H9 (cell line): ENCODE results near the gene USP3. TPM values are rescaled to one million over a fixed set of nuclear protein-coding genes. Genes with fewer than 3 reads are reported as not detected.

Experiments used
- DNase-seq: peaks from one replicate; pipeline ENCODE4 v3.0.0-alpha.2; 2017
- H2AFZ ChIP-seq: one replicate; pipeline ENCODE4 v1.6.1; 2013; ENCODE audit warnings: mild to moderate bottlenecking, low read length, control low read depth, moderate library complexity
- H2AK5ac ChIP-seq: 2 replicates; pipeline ENCODE4 v1.6.1; 2013; ENCODE audit warnings: low read length, control low read depth, mixed read lengths; ENCODE audit not compliant: insufficient read length
- H2BK120ac ChIP-seq: one replicate; pipeline ENCODE4 v1.6.1; 2013; ENCODE audit warnings: low read depth, mild to moderate bottlenecking, low read length, control low read depth, inconsistent platforms; ENCODE audit not compliant: poor library complexity, severe bottlenecking
- H2BK12ac ChIP-seq: 2 replicates; pipeline ENCODE4 v1.6.1; 2013; ENCODE audit warnings: low read length, control low read depth, mixed read lengths, low read depth; ENCODE audit not compliant: insufficient read length
- H2BK15ac ChIP-seq: 2 replicates; pipeline ENCODE4 v1.6.1; 2013; ENCODE audit warnings: low read depth, low read length, control low read depth
- H2BK20ac ChIP-seq: one replicate; pipeline ENCODE4 v1.6.1; 2013; ENCODE audit warnings: low read depth, mild to moderate bottlenecking, low read length, control low read depth, inconsistent platforms; ENCODE audit not compliant: poor library complexity, severe bottlenecking
- H2BK5ac ChIP-seq: 2 replicates; pipeline ENCODE4 v1.6.1; 2013; ENCODE audit warnings: low read length, control low read depth, mixed read lengths; ENCODE audit not compliant: insufficient read length
- H3K14ac ChIP-seq: 2 replicates; pipeline ENCODE4 v1.6.1; 2013; ENCODE audit warnings: low read length, control low read depth; ENCODE audit not compliant: insufficient read depth
- H3K18ac ChIP-seq: 2 replicates; pipeline ENCODE4 v1.6.1; 2013; ENCODE audit warnings: low read depth, mild to moderate bottlenecking, mixed read lengths, low read length, control low read depth; ENCODE audit not compliant: insufficient read length
- H3K23ac ChIP-seq: 2 replicates; pipeline ENCODE4 v1.6.1; 2013; ENCODE audit warnings: low read length, control low read depth, mixed read lengths, low read depth; ENCODE audit not compliant: insufficient read length
- H3K23me2 ChIP-seq: 2 replicates; pipeline ENCODE4 v1.6.1; 2013; ENCODE audit warnings: low read depth, mild to moderate bottlenecking, mixed read lengths, low read length, control low read depth; ENCODE audit not compliant: insufficient read length, poor library complexity, severe bottlenecking
- H3K27ac ChIP-seq: 2 replicates; pipeline ENCODE4 v1.5.1; 2013; ENCODE audit warnings: low read length, control low read depth, mixed read lengths, low read depth; ENCODE audit not compliant: insufficient read length
- H3K27me3 ChIP-seq: 2 replicates; pipeline ENCODE4 v1.6.1; 2013; ENCODE audit warnings: low read length, control low read depth, inconsistent platforms; ENCODE audit not compliant: insufficient read depth
- H3K4ac ChIP-seq: 2 replicates; pipeline ENCODE4 v1.6.1; 2013; ENCODE audit warnings: low read depth, mild to moderate bottlenecking, control low read depth, inconsistent platforms, low read length, moderate library complexity
- H3K4me1 ChIP-seq: 2 replicates; pipeline ENCODE4 v1.6.1; 2013; ENCODE audit warnings: low read length, control low read depth, inconsistent platforms; ENCODE audit not compliant: insufficient read depth
- H3K4me2 ChIP-seq: 2 replicates; pipeline ENCODE4 v1.6.1; 2013; ENCODE audit warnings: low read length, control low read depth, mixed read lengths; ENCODE audit not compliant: insufficient read length, insufficient read depth
- H3K56ac ChIP-seq: 2 replicates; pipeline ENCODE4 v1.6.1; 2013; ENCODE audit warnings: low read depth, mild to moderate bottlenecking, mixed read lengths, low read length, control low read depth; ENCODE audit not compliant: insufficient read length
- H3K79me1 ChIP-seq: 2 replicates; pipeline ENCODE4 v1.6.1; 2013; ENCODE audit warnings: low read depth, mild to moderate bottlenecking, moderate library complexity, low read length, control low read depth, inconsistent platforms; ENCODE audit not compliant: insufficient read depth, poor library complexity, severe bottlenecking
- H3K79me2 ChIP-seq: 2 replicates; pipeline ENCODE4 v1.6.1; 2013; ENCODE audit warnings: low read length, control low read depth, inconsistent platforms; ENCODE audit not compliant: insufficient read depth
- H3K9ac ChIP-seq: 2 replicates; pipeline ENCODE4 v1.6.1; 2013; ENCODE audit warnings: low read length, control low read depth, mixed read lengths; ENCODE audit not compliant: insufficient read length; ENCODE audit errors: extremely low read depth
- H3K9me3 ChIP-seq: one replicate; pipeline ENCODE4 v1.6.1; 2013; ENCODE audit warnings: low read depth, low read length, inconsistent platforms; ENCODE audit not compliant: control insufficient read depth
- H3T11ph ChIP-seq: one replicate; pipeline ENCODE4 v1.6.1; 2013; ENCODE audit warnings: mild to moderate bottlenecking, low read length, control low read depth, inconsistent platforms
- H4K20me1 ChIP-seq: one replicate; pipeline ENCODE4 v1.6.1; 2013; ENCODE audit not compliant: control insufficient read depth, insufficient read length, insufficient read depth
- H4K5ac ChIP-seq: 2 replicates; pipeline ENCODE4 v1.6.1; 2013; ENCODE audit warnings: low read depth, mild to moderate bottlenecking, mixed read lengths, low read length, control low read depth; ENCODE audit not compliant: insufficient read length
- H4K8ac ChIP-seq: replicated peaks from 2 replicates; pipeline ENCODE4 v1.6.1; 2013; ENCODE audit warnings: low read length, control low read depth, mixed read lengths, low read depth; ENCODE audit not compliant: insufficient read length
- H4K91ac ChIP-seq: 2 replicates; pipeline ENCODE4 v1.6.1; 2013; ENCODE audit warnings: low read depth, mild to moderate bottlenecking, moderate library complexity, mixed read lengths, low read length, control low read depth; ENCODE audit not compliant: insufficient read length
- H3K27ac Mint-ChIP-seq, 3 experiments: 2 replicates in 2 of 3; 3 replicates in 1 of 3; pipeline ENCODE4 v1.8.0; 2020 to 2021; ENCODE audit warnings: mixed read lengths in 3 of 3, mild to moderate bottlenecking in 1 of 3, moderate library complexity in 1 of 3
- H3K27me3 Mint-ChIP-seq: 2 replicates; pipeline ENCODE4 v1.8.0; 2021; ENCODE audit warnings: low read depth, mild to moderate bottlenecking, moderate library complexity, mixed read lengths
- H3K36me3 Mint-ChIP-seq, 3 experiments: 2 replicates in 2 of 3; 3 replicates in 1 of 3; pipeline ENCODE4 v1.8.0; 2020 to 2021; ENCODE audit warnings: low read depth in 3 of 3, mixed read lengths in 3 of 3; ENCODE audit not compliant: insufficient read depth in 1 of 3
- H3K4me1 Mint-ChIP-seq, 2 experiments: 2 replicates each; pipeline ENCODE4 v1.8.0; 2020; ENCODE audit warnings: mixed read lengths in 2 of 2
- H3K4me3 Mint-ChIP-seq, 2 experiments: 2 replicates in 1 of 2; 3 replicates in 1 of 2; pipeline ENCODE4 v1.8.0; 2020 to 2021; ENCODE audit warnings: mild to moderate bottlenecking in 2 of 2, mixed read lengths in 2 of 2, moderate library complexity in 1 of 2
- H3K9me3 Mint-ChIP-seq, 2 experiments: 2 replicates in 1 of 2; 3 replicates in 1 of 2; pipeline ENCODE4 v1.8.0; 2020; ENCODE audit warnings: mild to moderate bottlenecking in 2 of 2, mixed read lengths in 2 of 2, moderate library complexity in 1 of 2
- CTCF ChIP-seq: fragments of 200-600 bp; sonication (generic); conservative IDR thresholded peaks from 3 replicates; pipeline ENCODE4 v1.8.0; 2021; ENCODE audit warnings: antibody characterized with exemption, mild to moderate bottlenecking
- WGBS: extraction: QIAGEN DNeasy Blood & Tissue Kit; methylation state at CpG from one replicate; pipeline ENCODE4 v1.1.7; 2013; ENCODE audit warnings: missing lambda C conversion rate, low lambda C conversion rate, mixed read lengths; ENCODE audit not compliant: insufficient read length; ENCODE audit errors: extremely low coverage; 5-methylcytosine and 5-hydroxymethylcytosine counted together
- total RNA-seq: library from RNA; stranded (reverse); gene quantifications from 2 replicates; pipeline ENCODE4 v1.2.1, GENCODE V29; 2021

USP3 gene
- total RNA-seq, 1 experiment from 2014 or later: 14.2 TPM

- H2BK20ac ChIP-seq: no peak overlapping the region
- H3K79me2 ChIP-seq: no peaks in the 10 kb centered on the region
- H3K27ac ChIP-seq: no peak overlapping the region
- no peaks in the 10 kb centered on the region for H3K9me3 ChIP-seq
- H4K91ac ChIP-seq: no peak overlapping the region
- no peak overlapping the region for H3K14ac ChIP-seq
- no peaks in the 10 kb centered on the region for H3K27me3 ChIP-seq
- H3K18ac ChIP-seq: no peak overlapping the region
- H3K56ac ChIP-seq: no peak overlapping the region
- TF ChIP-seq CTCF: no peak
- Mint-ChIP-seq H3K27ac (no peak overlapping the region), H3K27me3 (no peaks in the 10 kb centered on the region), H3K4me3 (no peak overlapping the region), H3K36me3 (peaks cover 22 to 26% (median 25%) of the 10 kb centered on the region in 3 experiments), H3K4me1 (peaks cover 2 to 3% of the 10 kb centered on the region in 2 experiments), H3K9me3 (no peaks in the 10 kb centered on the region)
- H3K23ac ChIP-seq: no peak overlapping the region
- H4K5ac ChIP-seq: no peak overlapping the region
- DNase-seq: no peak
- no CpG with 5 or more reads among the region's 2 CpGs for WGBS
- no peak overlapping the region for H2BK12ac ChIP-seq
- H3K23me2 ChIP-seq: no peaks in the 10 kb centered on the region
- no peaks in the 10 kb centered on the region for H3K79me1 ChIP-seq
- H3K9ac ChIP-seq: no peak overlapping the region
- no peak overlapping the region for H3K4me2 ChIP-seq
- H4K8ac ChIP-seq: no peak overlapping the region
- H4K20me1 ChIP-seq: no peaks in the 10 kb centered on the region
- no peak overlapping the region for H2BK120ac ChIP-seq
- H2BK5ac ChIP-seq: no peak overlapping the region
- no peaks in the 10 kb centered on the region for H3K4me1 ChIP-seq
- no peak overlapping the region for H2AFZ ChIP-seq
- H2BK15ac ChIP-seq: no peak overlapping the region
- no peak overlapping the region for H2AK5ac ChIP-seq
- H3T11ph ChIP-seq: no peak overlapping the region
- no peak overlapping the region for H3K4ac ChIP-seq
These were observed 83.1 kb downstream of the USP3 start for GRCh38 chr15:63587527-63587926.
